HG02840 (cell line): Measurements from ENCODE around the gene MAST3.

ENCODE experiments used
- ATAC-seq: cut with Tn5 transposase; IDR thresholded peaks from one replicate; pipeline ENCODE4 v1.9.1; 2021; ENCODE audit warnings: mild to moderate bottlenecking, moderate library complexity, moderate number of reproducible peaks; ENCODE audit not compliant: unreplicated experiment, low FRiP score

MAST3 gene

DNA sequence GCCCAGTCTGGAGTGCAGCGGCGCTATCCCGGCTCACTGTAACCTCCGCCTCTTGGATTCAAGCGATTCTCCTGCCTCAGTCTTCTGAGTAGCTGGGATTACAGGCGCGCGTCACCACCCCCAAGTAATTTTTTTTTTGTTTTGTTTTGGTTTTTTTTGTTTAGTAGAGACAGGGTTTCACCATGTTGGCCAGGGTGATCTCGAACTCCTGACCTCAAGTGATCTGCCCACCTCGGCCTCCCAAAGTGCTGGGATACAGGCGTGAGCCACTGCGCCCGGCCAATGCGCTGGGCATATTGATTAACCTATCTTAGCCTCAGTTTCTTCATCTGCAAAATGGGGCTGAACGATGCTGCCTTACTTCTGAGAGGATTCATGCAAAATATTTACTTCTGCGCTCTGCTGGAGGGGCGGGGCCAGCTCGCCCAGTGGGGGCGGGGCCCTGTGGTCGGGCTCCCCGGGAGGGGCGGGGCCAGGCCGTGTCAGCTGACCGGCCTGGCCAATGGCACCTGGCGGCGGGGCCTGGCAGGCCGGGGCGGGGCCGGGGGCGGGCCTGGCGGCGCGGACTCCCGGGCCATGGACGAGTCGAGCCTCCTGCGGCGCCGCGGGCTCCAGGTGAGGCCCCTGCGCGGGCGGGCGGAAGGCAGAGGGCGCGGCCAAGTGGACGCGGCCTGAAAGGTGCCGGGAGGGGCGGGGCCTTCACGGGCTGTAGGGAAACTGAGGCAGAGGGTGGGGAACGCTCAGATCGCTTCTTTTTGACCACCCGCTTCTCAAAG is at the start of gene MAST3:
Gene MAST3, plus strand, starts transcription at position 562 of the 776 bp plus-strand sequence. Its CDS starts 15 bp downstream, at position 577.
- ATAC-seq: no peak

DNA sequence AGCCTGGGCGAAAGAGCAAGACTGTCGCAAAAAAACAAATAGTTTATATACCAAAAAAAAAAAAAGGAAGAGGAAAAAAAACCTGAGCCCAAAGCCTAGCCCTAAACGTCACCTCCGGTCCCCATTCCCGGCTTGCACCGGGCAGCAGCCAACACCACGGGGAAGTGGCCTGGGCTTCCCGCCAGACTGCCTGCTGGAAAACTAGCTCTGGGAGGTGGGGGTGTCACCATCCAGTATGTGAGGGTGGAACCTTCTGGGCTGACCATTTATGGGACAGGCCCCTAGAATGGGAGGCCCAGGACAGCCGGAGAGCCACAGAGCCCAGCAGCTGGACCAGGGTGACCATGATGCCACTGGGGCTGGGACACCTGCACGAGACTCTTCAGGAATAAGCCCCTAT is 48.2 kb upstream of the MAST3 start:
- ATAC-seq: no peak

DNA sequence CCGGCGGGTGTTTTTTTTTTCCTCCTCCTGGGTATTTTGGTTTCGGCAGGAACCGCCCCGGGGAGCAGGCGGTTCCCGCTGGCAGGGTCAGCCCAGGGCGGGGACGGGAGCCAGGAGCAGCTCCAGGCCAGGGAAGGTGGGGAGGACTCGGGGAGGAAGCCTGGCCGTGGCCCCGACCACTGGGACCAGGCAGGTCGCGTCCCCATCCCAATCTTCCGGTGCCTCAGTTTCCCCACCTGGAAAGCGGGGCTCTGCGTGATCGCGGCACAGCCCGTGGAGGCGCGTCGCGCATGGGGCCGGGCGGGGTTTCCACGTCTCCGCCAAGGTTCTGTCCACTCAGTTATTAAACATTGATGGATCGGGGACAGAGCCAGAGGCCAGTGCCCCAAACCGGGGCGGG is 45.7 kb upstream of the MAST3 start:
- ATAC-seq: no peak

DNA sequence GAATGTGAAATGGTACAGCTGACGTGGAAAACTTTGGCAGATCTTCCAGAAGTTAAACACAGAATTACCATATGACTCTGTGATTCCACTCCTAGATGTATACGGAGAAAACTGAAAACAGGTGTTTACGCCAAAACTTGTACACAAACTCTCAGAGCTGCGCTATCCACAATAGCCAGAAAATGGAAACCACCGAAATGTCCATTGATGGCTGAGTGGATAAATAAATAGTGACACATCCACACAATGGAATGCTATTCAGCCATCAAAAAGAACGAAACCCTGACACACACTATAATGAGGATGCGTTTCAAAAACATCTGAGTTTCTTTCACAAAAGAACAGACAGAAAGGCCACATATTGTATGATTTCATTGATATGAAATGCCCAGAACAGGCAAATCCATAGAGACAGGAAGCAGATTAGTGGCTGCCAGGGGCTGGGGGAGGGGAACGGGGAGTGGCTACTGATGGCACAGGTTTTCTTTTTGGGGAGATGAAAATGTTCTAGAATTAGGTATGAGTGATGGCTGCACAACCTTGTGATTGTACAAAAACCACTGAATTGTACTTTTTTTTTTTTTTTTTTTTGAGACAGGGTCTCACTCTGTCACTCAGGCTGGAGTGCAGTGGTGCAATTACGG is 43.9 kb upstream of the MAST3 start:
- ATAC-seq: no peak

DNA sequence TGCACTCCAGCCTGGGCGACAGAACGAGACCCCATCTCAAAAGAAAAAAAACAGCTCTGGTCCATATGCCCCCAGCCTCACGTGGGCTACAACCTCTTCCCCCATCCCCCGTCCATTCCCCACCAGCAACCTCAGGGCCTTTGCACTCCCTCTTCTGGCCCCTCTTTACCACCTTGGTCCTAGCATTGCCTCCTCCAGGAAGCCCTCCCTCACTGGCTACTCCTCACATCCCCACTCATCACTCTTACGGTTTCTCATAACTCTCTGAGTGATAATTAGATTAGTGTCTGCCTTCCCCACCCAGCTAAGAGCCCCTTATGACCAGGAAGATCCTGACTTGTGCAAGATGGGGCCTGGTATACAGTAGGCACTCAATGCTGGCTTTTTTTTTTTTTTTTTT is 41.6 kb upstream of the MAST3 start:
- ATAC-seq: no peak

DNA sequence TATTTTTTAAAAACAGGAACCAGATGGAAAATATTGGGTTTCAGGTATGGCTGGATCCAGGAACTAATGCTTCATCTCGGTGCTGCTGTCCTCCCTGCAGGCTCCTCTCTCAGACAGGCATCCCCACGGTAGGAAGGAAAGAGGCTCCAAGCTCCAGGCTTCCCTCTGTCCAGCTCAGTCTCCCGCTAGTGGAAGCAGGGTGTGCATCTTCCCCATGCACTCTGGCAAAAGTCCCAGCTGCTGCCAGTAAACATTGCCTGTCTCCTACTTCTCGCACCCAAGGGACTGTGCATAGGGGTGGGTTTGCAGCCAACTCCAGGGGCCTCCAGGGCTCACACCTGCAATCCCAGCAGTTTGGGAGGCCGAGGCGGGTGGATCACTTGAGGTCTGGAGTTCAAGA is 40.0 kb upstream of the MAST3 start:
- no peak for ATAC-seq

DNA sequence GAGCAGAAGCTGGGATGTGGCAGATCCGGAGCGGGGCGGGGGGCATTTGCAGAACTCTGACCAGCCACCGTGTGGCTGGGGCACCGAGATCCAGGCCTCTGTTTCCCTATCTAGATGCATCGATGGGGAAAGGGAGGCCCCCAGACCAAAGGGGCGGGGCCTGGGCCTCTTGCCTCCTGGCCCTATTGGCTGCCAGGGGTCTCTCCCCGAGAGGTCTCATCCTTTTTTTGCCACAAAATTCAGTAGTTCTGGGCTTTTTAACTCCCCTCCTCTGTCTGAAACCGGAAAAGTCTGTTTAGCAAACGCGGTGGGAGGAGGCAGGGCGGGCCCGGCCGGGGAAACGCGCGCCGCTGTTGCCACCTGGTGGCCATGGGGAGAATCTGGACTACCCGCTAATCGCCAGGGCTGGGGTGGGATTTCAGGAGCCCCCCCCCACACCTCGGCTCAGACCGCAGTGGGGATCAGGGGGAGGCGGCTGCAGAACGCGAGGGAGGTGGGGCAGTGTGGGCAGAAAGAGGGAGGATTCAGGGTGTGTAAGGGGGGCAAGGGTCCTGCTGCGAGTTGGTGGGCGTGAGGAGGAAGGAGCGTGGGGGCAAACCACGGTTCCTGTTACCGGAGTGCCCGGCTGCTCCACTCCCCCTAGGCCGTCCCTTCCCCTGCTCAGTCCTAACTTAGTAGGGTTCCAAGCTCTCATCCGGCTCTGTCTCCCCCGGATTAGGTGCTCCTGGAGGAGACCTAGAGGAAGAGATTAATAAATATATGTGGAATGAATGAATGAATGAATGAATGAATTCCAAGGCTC is 39.2 kb upstream of the MAST3 start:
- ATAC-seq: peak; percentile 60

DNA sequence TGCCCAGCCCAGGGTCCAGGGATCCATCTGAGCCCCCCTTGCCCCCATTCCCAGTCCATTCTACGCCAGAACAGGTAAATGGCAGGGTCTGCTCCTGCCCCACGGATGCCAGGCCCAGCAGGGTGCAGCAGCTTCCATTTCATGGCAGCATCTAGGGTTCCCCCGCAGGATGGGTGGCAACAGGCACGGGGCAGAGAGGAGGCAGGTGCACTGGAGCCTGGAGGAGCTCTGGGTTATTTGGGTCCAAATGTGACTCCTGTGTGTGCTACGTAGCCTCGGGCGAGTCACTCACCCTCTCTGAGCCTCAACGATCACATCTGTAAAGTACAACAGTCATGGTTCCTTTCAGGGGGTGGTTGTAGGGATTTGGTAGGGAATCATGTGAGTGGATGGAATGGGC is 38.3 kb upstream of the MAST3 start:
- ATAC-seq: no peak

DNA sequence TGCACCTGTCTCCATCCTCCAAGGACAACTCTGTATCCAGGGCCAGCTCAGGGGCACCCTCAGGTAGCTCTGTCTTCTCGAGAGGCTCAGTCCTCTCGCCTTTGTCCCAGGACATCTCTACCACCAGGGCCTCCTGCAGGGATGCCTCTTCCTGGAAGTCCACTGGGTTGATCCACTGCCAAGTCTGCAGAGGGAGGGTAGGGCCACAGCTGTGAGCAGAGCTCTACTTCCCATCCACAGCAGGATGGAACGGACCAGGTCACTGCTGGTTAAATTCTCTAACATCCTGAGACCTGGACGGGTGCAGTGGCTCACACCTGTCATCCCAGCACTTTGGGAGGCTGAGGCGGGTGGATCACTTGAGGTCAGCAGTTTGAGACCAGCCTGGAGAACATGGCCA is 37.7 kb upstream of the MAST3 start:
- no peak for ATAC-seq

DNA sequence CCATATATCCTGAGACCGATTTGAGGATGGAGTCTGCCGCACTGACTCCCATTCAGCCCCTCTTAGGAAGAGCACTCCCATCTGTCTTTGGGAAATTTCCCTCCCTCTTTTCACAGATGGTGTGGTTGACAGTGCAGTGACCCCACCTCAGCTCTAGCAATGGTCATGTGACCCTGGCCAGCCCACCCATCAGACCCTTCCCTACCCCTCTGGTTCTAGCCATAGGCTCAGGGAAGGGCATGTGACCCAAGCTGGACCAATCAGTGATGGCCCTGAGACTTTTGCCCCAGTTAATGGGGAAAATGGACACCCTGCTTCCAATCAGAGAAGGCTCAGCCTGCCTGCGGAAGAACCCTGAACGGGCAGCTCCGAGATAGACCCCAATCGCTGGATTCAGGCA is 37.1 kb upstream of the MAST3 start:
- no peak for ATAC-seq

DNA sequence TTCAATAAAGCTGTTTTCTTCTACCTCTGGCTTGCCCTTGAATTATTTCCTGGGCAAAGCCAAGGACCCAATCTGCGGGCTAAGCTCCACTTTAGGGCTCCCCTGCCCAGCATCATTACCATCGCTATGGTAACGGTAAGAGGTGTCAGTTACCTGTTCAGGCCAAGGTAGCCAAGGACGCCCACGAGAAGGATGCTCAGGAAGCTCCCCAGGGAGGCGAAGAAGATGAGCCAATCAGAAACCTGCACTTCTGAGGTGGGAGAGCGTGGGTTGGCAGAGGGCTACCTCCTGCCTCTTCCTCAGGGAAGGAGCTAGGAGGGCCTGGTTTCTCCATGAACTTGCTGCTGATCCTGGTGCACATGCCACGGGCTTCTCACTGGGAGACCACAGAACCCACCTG is 35.5 kb upstream of the MAST3 start:
- ATAC-seq: no peak

DNA sequence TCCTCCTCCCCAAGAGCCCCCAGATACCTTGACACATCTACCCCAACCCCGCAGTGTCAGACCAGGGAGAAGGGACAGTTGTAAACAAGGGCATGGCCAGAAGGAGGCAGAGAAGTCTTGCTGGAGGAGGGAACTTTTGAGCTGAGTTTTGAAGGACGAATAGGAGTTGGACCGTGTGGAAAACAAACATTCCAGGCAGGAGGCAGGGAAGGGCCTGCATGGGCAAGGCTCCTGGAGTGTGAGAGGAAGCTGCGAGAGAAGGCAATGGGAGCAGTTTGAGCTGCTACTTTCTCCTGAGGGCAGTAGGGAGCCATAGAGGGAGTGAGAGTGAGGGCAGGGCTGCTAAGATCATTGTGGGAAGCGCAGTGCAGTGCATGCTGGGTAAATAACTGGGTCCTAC is 34.1 kb upstream of the MAST3 start:
- no peak for ATAC-seq

DNA sequence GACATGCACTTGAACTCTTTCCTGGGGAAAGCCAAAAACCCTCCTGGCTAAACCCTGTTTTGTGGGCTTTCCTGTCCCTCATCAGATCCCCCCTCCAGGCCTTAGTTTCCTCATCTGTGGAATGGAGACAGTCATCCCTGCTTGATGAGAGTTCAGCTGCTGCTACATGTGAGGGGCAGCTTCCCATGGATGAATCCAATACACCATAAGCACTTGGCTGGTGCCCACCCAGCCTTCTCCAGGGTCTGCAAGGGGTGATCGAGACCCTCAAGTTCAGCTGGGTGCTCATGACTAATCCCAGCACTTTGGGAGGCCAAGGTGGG is 32.4 kb upstream of the MAST3 start:
- ATAC-seq: no peak

DNA sequence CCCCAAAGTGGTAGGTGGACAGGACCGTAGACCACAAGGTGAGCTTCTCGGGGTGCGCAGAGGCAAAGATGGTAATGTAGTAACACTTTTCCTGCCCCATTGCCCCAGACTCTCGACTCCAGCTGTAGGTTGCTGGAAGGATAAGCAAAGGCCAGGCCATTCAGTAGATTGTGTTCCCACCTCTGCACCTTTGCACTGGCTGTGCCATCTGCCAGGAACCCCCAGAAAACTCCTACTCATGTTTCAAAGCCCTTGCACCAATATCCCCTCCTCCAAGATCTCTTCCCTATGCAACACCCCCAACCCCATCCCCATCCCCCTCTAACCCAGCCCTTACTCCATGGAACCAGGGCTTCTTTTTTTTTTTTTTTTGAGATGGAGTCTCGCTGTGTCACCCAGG is 29.2 kb upstream of the MAST3 start:
- ATAC-seq: no peak

DNA sequence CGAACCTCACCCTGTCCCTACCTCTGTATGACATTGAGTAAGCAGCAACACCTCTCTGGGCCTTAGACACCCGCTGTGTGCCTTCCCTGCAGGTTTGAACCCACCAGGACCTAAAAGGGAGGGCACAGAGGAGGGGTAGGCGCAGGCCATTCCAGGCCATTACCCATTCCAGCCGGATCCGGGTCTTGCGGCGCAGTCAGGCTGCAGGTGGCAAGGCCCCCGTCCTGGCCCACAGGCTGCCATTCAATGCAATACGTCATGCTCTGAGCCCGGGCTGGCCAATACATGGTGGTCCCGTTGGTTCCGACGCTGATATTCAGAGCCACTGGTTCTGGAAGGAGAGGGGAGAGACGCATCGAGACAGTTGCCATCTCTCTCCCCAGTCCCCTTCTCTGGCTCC is 28.2 kb upstream of the MAST3 start:
- ATAC-seq: no peak

DNA sequence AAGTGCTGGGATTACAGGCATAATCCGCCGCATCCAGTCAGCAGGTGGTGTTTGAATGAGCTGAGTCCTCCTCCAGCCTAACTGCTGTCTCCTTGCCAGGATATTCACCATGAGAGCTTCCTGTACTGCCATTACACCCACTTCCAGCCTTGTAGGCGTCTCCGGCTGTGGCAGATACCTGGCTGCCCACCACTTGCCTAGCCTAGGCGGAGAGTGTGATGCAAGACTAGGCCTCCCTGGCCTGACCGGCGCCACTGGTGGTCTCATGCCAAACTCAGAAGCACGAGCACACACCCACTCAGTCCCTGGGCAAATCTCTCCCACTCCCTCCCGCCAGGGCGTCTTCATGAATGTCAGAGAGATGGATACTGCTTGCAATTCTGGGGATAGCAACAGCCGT is 27.4 kb upstream of the MAST3 start:
- ATAC-seq: no peak

DNA sequence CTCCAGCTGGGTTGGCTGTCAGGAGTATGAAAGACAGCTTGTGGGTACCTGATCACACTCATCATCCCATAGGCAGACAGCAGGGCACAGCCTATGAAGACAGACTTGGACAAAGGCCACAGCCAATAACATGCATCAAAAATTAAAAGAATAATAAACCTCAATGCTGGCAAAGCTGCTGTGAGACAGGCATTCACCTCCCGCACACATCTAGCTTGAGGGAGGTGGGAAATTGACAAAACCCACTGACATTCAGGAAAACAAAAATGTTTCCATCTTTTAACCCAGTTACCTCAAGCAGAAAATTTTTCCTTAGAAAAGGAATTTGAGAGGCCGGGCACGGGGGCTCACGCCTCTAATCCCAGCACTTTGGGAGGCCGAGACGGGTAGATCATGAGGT is 25.2 kb upstream of the MAST3 start:
- no peak for ATAC-seq

DNA sequence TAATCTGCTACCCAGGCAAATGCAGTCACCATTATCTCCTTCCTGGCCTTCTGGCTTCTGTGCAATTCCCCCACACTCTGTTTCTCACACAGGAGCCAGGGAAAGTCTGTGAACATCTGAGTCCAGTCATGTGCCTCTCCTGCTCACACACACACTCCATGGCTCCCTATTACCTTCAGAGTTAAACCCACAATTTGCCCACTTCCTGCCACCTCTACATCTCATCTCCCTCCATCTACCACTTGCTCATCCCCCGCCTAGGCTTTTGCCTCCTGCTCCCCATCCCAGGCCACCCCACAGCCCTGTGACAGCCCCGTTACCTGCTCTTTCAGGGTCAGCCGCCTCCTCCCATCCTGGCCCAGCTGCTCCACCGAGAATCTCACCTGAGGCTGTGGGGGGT is 24.4 kb upstream of the MAST3 start:
- ATAC-seq: no peak

DNA sequence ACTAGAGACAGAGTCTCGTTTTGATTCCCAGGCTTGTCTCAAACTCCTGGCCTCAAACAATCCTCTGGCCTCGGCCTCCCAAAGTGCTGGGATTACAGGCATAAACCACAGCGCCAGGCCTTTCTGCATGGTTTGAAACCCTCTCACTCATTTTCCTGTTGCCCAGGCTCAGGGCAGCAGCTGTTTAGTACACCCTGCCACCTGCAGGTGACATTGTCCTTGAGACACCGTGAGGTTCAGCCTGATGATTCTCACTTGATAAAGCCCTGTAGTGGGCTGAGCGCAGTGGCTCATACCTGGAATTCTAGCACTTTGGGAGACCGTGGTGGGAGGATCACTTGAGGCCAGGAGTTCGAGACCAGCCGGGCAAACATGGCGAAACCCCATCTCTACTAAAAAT is 23.4 kb upstream of the MAST3 start:
- no peak for ATAC-seq

DNA sequence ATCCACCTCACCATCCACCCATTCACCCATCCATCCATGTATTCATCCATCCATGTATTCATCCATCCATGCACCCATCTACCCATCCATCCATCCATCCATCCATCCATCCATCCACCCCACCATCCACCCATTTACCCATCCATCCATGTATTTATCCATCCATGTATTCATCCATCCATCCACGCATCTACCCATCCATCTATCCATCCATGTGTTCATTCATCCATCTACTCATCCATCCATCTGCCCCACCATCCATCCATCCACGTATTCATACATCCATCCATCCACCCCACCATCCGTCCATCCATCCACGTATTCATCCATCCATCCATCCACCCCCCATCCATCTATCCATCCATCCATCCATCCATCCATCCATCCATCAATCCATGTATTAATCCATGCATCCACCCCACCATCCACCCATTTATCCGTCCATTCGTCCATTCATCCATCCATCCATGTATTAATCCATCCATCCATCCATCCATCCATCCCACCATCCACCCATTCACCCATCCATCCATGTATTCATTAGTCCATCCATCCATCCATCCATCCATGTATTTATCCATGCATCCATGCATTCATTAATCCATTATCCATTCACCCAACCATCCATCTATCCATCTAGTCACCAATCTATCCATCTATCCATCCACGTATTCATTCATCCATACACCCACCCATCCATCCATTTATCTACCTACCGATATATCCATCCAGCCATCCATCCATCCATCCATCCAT is 13.5 kb upstream of the MAST3 start:
- ATAC-seq: no peak
